Activated T-helper 9 cell treated with anti-CD3 and anti-CD28 coated beads, Interleukin-2, amount 50 U/mL, for 16 hours (primary cell): Measurements from ENCODE around the gene PACC1.
A peak's percentile ranks its signal among the peaks of the same experiment; 100 is the strongest.
"Not testable (repeated sequence)": the region's sequence is repeated elsewhere in the genome, so short reads cannot be mapped to it uniquely, and the experiment has no call there.

Source experiments
- DNase-seq: peaks from one replicate; pipeline ENCODE4 v3.0.0-alpha.2; 2020; ENCODE audit warnings: low read depth

PACC1 gene

DNA sequence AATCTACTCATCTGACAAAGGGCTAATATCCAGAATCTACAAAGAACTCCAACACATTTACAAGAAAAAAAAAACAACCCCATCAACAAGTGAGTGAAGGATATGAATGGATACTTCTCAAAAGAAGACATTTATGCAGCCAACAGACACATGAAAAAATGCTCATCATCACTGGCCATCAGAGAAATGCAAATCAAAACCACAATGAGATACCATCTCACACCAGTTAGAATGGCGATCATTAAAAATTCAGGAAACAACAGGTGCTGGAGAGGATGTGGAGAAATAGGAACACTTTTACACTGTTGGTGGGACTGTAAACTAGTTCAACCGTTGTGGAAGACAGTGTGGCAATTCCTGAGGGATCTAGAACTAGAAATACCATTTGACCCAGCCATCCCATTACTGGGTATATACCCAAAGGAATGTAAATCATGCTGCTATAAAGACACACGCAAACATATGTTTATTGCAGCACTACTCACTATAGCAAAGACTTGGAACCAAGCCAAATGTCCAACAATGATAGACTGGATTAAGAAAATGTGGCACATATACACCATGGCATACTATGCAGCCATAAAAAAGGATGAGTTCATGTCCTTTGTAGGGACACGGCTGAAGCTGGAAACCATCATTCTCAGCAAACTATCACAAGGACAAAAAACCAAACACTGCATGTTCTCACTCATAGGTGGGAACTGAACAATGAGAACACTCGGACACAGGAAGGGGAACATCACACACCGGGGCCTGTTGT lies 18.8 kb downstream of the PACC1 start:
- not testable (repeated sequence) for DNase-seq

DNA sequence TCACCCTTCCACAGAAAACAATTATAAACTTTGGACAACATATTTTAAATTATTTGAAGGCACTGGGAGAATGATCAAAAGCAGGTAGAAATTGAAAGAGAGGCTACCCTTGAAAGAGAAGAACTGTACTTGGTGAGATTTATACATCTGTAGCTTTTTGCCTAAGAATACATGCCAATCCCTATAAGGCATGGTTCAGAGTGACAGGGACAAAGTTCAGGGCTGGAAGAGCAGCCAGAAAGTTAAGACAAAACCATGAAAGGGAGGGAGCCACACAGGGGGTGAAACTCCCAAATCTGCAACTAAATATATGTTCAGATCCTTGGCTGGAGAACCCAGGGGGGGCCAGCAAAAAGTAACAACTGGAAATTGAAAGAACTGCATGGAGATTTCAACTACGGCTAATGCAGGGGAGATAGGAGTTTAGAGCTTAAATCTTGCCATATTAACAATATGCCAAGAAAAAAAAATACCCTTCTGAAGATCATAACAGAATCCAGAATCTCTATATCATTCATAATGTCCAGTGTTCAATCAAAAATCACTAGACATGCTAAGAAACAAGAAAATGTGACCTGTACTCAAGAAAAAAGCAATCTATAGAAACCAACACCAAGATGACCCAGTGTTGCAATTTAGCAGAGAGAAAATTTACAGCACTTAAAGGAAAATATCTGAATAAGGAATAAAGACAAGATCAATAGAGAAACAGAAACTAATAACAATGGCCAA lies 25.5 kb downstream of the PACC1 start:
- no peak for DNase-seq

DNA sequence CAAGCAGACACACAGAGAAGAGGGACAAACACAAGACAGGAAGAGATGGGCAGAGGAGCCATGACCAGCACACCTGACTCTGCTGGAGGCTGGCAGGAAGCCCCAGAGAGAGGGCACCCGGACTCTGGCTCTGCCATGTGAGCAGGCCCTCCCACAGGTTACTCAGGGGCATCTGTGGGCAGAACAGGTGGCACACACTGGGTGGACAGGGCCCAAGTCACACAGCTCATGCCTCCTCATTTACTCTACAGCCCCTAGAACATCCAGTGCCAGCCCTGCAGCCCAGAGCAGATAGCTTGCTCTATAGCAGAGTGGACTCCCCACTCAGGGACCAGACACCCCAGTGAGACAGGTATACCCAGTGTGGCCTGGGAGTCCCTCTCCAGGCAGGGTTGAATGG lies 28.7 kb downstream of the PACC1 start:
- no peak for DNase-seq

DNA sequence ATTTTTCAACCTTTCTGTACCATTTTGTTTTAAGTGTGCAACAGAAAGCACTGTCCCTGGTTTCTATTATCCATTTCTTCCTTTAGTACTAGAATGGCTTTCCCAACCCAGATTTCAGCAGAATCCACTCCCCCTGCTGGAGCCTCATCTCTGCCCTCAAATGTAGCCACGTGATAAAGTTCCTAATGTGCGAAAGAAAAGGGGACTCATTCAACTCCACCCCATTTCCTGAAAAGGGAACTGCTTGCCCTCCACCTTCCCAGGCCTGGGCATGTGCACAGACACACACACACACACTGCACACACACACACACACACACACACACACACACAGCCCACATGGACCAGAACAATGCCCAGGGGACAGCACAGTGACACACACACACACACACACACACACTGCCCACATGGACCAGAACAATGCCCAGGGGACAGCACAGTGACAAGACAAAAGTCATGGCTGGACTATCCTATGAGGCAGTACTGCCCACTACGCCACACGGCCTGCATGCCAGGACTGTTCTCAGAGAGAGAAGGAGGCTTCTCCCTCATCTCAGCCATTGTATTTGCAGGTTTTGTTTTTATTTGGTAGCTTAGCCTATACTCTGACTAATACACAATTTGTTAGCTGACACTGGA lies 33.2 kb downstream of the PACC1 start:
- no peak for DNase-seq

DNA sequence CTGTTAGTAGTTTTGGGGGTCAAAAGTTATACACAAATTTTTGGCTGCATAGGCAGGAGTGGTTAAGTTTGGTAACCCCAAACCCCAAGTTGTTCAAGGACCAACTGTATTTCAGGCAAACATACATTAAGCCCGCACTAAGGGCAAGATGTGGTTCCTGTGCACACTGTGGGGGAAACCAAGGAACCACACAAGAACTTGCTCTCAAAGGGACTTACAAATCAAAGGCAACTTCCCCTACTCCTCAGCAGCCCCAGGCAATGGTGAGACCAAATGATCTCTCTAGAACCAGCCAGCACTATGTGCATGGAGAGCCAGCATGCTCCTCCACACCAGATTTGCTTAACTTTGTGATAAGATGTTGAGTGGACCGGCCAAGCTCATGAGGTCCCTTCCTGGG lies 35.3 kb downstream of the PACC1 start:
- DNase-seq: no peak

DNA sequence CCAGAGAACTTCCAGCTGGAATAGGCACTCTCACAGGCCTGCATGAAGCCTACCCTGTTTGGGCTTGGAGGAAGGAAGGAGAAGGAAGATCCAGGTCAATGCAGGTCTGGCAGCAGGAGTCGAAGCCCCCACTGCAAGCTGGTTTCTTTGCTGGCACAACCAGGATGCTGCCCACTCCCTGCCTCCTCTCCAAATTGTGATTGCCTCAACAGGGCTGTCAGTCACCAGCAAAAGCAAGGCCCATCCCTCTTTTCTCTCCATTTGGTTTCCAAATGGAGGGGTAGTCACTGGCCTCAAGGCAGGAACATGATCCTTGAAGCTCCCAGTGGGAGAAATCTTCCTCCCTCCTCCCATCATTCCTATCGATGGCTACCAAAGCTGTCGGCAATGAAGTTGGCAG lies 37.0 kb downstream of the PACC1 start:
- no peak for DNase-seq

DNA sequence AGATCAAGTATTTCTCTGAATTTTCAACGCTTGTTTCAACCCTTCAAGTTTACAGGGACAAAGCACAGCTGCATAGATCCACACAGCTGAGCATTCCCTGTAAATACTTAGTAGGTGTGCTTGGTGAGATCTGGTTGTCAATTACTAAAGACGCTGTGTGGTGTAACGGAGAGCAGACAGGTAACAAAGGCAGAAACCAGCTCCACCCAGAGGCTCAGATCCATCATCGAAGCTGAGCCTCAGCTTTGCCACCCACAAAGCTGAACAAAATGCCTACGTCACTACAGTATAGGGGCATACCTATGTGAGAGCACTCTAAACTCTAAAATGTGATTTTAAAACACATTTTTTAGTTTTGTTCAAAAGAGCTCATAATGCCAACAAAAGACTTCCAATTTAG lies 38.7 kb downstream of the PACC1 start:
- DNase-seq: no peak

DNA sequence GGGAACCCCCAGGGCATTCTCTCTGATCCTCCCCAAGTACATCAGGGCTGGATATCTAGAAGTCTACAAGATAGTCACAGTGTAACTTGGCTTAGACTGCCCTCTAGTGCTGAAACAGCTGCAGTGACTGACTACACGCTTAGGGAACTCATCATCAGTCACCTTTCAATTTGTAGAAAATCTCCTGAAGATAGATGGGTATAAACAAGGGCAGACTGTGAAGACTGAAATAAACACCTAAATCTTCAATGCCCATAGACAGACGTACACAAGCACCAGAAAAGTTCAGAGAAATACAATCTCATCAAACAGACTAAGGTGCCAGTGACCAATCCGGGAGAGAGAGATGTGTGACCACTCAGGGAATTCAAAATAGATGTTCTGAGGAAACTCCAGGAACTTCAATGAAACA lies 46.6 kb downstream of the PACC1 start:
- DNase-seq: peak; percentile 8

DNA sequence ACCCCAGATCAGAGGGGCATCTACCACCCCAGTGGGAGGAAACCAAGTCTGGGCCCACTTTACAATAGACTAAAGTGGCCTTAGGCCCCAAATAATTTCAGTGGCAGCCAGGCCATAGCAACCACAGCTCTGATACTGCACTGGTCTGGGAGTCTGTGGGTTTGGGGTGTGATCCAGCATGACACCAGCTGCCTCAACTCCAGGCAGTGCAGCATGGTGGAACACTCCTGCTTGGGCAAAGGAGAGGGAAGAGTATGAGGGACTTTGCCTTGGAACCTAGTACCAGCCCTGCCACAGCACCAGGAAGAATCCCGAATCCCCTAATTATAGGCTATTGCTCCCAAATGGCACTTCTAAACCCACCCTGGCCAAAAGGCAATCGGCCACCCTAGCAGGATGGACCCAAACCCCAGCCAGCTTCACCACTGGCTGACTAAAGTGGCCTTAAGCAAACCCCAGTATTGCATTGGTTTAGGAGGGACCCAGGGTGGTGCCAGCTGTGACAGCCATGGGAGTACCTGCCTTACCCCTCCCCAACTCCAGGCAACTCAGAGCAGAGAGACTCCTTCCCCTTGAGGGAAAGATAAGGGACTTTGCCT lies 47.1 kb downstream of the PACC1 start:
- no peak for DNase-seq

DNA sequence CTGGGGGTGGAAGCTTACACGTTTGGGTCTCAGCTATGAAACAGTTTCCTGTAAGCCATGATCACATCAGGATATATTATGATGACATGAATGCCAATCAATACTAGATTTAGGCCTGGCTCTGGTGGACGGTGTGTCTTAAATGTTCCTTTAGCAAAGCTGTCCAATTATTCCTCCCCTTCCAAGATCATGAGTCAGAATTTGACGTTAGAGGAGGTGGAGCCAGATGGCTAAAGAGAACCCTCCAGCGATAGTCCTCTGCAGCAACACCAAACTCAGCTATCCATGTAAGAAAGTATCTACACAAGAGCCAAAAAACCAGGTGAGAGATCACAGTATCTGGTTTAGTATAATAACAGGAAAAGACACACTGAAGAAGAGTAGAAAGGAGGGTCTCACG lies 47.8 kb downstream of the PACC1 start:
- no peak for DNase-seq

DNA sequence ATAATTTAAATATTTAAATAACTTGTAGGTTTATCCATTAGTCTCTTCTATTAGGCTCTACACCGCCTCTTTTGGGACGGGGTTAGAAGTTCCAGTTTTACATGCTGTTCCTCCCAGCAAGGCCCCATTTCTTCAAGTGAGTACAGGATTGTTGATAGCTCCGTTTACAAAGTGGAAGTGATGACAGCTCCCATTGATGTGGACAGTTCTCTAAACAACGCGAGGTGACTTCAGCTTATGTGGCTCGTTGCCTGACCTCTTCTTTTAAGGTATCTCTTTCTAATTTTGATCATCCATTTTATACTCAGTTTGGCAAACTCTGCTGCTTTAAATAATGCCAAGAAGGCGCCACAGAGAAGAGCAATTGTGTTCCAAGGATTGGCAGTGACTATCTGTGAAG lies 49.7 kb downstream of the PACC1 start:
- DNase-seq: no peak

DNA sequence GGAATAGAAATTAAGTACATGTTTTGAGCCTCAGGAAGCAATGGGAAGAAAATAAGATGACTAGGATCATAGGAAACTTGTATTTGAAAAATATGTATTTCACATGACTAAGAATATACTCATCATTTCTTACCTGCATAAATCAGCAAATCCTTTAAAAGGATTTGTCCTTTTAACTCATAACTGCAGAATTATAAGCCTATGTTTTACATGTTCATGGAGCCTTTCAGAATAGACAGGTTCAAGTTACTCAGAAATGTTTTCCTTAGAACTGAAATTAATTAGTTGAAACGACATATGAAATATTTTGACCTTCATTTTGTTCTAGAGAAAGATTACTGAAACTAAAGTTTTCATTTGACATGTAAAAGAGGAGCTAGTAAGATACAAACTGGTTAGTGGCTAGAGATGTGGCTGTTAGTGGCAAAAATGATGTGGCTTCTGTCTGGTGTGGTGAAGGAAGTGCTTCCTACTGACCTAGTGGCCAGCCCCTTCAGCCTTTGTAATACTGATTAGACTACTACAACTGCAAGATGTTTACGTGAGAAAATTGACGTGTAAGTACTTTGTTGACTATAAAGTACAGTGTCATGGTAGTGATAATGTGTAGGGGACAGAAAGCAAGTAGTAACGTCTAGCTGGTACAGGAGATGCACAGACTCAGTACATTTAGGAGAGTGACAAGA lies 54.7 kb downstream of the PACC1 start:
- DNase-seq: no peak

DNA sequence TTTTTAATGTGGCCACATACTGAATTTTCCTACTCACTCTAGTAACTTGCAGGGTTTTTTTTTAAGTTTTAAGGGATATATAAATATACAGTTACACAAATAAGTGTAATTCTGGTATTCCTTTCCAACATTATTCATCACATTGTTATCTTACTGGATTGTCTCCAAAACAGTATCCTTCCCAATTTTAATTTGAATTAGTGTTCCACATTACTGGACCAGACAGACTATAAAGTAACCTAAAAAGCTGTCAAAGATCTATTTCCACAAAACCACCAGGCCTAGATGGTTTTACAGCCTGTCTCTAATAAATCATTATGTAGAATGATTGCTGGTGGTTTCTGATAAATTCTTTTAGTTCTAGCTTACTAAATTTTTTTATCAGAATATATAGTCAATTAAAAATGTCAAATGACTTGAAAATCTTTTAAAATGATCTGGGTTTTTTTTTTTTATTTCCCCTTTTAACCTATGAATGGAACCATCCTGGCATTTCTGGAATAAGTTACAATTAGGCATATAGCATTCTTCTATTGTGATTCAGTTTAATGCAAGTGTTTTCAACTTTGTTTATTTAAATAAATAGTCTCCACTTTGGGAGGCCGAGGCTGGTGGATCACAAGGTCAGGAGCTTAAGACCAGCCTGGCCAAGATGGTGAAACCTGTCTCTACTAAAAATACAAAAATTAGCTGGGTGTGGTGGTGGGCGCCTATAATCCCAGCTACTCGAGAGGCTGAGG lies 59.3 kb downstream of the PACC1 start:
- DNase-seq: no peak

DNA sequence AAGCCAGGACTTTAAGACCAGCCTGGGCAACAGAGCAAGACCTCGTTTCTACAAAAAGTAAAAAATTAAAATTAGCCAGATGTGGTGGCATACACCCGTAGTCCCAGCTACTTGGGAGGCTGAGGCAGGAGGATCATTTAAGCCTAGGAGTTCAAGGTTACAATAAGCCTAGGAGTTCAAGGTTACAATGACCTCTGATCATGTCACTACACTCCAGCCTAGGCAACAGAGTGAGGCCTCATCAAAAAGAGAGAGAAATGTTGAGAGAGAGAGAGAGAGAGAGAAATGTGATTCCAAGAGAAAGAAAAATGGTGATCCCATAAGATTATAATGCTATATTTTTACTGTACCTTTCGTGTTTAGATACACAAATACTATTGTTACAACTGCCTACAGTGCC lies 60.2 kb downstream of the PACC1 start:
- no peak for DNase-seq

DNA sequence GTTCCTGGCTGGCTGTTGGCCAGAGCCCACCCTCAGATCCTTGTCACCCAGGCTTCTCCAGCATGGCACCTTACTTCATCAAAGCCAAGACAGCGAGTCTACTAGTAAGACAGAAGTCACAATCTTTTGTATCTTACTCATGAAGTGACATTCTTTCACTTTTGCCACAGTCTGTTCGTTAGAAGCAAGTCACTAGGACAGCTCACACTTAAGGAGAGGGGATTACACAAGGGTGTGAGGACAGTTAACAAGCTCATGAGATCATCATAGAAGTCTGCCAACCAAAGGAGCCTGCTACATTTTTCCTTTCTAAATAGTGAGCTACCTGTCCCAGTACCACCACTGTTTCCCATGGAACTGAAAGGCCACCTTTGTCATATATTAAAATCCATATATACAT lies 61.5 kb downstream of the PACC1 start:
- no peak for DNase-seq

DNA sequence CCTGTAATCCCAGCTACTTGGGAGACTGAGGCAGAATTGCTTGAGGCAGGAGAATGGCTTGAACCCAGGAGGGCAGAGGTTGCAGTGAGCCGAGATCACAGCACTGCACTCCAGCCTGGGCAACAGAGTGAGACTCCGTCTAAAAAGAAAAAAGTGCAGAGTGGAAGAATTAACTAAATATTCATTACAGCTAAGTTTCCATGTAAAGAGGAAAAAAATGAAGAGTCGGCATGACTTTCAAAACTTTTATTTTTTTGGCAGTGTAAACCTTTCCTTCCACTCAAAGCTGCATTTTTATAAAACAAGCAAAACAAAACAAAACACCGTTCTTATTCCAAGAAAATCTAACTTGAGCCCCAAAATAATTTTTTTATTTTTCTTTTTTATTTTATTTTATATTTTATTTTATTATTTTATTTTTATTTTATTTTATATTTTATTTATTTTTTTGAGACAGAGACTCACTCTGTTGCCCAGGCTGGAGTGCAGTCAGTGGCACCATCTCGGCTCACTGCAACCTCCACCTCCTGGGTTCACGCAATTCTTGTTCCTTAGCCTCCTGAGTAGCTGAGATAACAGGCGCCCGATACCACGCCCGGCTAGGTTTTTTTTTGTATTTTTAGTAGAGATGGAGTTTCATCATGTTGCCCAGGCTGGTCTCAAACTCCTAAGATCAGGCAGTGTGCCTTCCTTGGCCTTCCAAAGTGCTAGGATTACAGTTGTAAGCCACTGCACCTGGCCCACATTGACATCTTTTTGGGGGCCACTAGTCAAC lies 62.9 kb downstream of the PACC1 start:
- DNase-seq: no peak

DNA sequence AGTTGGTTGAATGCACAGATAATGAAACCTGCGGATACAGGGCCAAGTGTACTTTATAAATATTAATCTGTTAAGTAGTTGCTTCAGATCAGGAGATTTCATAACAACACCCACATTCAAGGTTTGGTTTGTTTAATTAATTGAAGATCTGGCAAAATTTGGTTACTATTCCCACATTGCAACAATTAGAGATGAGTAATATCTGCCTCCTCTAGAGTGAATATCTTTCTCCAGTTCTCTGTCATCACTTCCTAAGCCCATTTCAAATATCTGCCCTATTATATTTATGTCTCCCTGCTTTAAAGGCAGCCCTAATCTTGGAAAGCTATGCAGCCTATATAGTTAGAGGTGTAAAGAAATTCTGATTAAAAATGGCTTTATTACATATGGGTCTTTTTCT lies 68.1 kb downstream of the PACC1 start:
- no peak for DNase-seq

DNA sequence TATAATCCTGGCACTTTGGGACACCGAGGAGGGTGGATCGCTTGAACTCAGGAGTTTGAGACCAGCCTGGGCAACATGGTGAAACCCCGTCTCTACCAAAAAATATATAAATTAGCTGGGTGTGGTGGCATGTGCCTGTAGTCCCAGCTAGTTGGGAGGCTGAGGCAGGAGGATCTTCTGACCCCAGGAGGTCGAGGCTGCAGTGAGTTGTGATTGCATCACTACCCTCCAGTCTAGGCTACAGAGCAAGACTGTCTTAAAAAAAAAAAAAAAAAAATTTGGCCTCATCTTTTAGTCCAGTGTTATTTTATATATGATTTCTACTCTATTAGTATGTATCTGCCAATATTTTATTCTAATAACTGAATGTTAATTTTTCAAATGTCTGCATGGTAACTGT lies 69.8 kb downstream of the PACC1 start:
- DNase-seq: no peak

DNA sequence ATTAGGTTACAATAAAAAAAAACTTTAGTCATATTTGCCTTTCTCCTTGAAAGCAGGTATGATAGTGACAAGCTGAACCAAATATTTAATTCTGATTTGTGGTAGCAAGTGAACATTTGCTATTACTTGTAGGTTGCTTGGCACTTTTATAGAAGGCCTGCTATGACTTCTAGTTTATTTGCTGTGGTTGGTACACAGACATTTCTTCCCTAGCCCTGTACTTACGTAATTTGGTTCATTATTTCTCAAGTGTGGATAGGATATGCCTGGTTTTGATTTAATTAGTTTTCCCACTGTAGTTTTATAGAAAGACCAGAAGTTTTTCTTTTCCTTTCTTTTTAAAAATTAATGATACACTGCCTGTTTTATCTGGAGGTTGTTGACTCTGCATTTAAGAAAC lies 73.6 kb downstream of the PACC1 start:
- no peak for DNase-seq

DNA sequence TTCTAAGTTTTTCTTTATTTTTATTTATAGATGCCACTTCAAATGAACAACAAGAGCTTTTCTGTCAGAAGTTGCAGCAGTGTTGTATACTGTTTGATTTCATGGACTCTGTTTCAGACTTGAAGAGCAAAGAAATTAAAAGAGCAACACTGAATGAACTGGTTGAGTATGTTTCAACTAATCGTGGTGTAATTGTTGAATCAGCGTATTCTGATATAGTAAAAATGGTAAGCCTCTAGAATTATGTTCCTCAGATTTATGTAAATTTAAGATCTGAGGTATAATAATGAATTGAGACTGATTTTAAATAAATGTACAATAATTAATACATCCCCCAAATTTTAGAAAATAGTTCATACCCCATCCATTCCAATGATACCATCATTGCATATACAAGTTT lies 85.6 kb downstream of the PACC1 start:
- DNase-seq: no peak

DNA sequence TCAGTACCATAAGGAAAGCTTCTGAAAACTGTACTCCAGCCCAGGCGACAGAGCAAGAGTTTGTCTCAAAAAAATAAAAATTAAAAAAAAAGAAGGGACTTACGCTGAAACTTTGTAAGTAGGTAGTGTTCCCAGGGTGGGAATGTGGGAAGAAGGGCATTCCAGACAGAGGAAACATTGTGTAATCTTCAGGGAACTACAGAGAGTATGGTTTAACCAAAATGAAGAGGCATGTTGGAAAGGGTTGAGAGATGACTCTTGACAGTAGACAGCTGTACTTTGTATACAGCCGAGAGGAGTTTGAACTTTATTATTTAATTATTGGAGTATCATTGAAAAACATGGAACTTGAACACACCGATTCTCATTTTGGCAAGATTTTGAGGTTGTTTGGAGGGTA lies 86.4 kb downstream of the PACC1 start:
- no peak for DNase-seq
